ENCODE results near the gene HDAC8.

DNA sequence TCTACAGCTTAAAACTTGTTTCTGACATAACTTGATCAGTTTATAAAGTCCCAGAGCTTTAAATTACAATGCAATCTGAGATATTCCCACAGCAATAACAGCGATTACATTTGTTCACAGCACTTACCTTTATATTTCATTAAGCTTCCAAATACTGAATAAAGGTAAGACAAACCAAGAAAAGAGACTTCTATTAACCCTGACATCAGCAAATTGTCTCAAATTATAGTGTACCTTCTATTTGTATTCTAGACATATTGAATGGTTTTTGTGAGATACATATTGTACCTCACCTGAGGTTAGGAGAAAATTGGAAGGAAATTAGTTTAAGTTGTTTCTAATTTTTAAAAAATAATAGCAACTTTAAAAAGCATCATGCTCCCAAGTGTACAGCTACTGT lies 111.9 kb downstream of the HDAC8 start:
- TF ChIP-seq, protein P1, sequence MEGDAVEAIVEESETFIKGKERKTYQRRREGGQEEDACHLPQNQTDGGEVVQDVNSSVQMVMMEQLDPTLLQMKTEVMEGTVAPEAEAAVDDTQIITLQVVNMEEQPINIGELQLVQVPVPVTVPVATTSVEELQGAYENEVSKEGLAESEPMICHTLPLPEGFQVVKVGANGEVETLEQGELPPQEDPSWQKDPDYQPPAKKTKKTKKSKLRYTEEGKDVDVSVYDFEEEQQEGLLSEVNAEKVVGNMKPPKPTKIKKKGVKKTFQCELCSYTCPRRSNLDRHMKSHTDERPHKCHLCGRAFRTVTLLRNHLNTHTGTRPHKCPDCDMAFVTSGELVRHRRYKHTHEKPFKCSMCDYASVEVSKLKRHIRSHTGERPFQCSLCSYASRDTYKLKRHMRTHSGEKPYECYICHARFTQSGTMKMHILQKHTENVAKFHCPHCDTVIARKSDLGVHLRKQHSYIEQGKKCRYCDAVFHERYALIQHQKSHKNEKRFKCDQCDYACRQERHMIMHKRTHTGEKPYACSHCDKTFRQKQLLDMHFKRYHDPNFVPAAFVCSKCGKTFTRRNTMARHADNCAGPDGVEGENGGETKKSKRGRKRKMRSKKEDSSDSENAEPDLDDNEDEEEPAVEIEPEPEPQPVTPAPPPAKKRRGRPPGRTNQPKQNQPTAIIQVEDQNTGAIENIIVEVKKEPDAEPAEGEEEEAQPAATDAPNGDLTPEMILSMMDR (IDR thresholded peaks at IDR 0.05) = no peak
- no peak for TF ChIP-seq HDAC2 (IDR thresholded peaks at IDR 0.05)
- TF ChIP-seq MAX (IDR thresholded peaks at IDR 0.05) = no peak
- no peak for TF ChIP-seq FOSL2 (IDR thresholded peaks at IDR 0.05)
- TF ChIP-seq FOSL2 (CRISPR knock-in tag; IDR thresholded peaks at IDR 0.05) = no peak
- no peak for TF ChIP-seq KDM5A (IDR thresholded peaks at IDR 0.05)

Data from A549 (cell line).